ENCODE data around the gene VHLL.

VHLL gene

DNA sequence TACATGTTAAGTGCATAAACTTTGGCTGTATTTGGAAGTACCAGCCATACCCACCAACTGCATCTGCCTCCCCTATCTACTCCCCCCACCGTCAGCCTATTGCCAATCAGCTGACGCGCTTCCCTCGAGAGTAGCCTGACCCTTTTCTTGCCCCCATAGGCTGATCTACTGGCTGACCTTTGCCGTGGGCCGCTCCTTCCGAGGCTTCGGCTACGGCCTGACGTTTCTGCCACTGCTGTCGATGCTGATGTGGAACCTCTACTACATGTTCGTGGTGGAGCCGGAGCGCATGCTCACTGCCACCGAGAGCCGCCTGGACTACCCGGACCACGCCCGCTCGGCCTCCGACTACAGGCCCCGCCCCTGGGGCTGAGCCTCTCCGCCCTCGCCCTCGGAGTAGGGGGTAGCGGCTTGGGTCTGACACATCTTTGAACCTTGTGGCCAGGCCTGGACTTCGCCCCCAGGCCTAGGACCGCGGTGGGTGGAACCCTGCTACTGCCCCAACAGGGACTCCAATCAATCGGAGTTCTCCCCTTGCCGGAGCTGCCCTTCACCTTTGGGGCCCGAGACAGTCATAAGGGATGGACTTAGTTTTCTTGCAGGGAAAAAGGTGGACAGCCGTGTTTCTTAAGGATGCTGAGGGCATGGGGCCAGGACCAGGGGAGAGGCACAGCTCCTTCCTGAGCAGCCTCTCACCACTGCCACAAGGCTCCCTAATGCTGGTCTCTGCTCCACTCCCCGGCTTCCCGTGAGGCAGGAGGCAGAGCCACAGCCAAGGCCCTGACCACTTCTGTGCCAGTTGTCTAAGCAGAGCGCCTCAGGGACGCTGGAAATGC is 7.7 kb downstream of the VHLL start:
- DNase-seq (ENCODE audit: low spot score): peak; percentile 98

- DNase-seq (ENCODE audit: low spot score): no peak
Observed at GRCh38 chr1:156289857-156290256, 9.2 kb downstream of the VHLL start.

DNA sequence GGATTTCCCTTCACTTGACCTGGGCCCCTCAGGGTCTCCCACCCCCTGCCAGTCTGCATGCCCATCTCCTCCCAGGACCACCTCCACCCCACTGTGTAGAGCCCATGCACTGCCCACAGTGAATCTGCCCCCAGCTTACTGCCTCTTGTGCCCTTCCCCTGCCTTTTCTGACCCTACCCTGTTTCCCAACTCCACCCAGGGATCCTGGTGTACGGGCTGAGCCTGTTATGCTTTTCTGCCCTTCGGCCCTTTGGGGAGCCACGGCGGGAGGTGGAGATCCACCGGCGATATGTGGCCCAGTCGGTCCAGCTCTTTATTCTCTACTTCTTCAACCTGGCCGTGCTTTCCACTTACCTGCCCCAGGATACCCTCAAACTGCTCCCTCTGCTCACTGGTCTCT is 13.0 kb downstream of the VHLL start:
- DNase-seq (ENCODE audit: low spot score): no peak

DNA sequence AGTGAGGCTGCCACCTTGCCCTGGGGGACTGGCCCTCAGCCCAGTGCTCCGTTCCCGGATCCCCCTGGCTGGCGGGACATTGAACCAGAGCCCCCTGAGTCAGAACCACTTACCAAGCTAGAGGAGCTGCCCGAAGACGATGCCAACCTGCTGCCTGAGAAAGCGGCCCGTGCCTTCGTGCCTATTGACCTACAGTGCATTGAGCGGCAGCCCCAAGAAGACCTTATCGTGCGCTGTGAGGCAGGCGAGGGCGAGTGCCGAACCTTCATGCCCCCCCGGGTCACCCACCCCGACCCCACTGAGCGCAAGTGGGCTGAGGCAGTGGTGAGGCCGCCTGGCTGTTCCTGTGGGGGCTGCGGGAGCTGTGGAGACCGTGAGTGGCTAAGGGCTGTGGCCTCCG is 13.7 kb downstream of the VHLL start:
- no peak for DNase-seq (ENCODE audit: low spot score)

GRCh38 chr1:156284757-156285156 is 14.3 kb downstream of the VHLL start:
- DNase-seq (ENCODE audit: low spot score): no peak

GRCh38 chr1:156284112-156284511 is 15.0 kb downstream of the VHLL start, which contains the start of gene TMEM79:
Gene TMEM79, plus strand, starts transcription at chr1:156284325. Its CDS starts 902 bp downstream, at chr1:156285227.
- no peak for DNase-seq (ENCODE audit: low spot score)

DNA sequence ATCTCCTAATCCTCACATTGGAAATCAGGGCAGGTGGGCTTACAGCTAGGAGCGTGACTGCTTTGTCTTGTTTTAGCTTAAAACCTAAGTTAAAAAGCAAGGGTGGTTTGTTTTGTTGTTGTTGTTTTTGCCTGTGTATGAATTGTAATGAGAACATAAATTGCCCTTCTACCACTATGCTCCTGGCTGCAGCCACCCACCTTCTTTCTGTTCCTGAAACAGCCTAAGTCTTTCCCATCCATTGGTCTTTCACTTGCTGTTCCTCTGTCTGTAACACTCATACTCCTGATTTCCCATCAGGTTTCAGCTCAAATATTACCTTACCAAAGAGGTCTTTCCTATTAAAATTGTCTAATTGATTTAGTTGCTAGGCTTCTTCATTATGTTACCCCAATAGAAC is 15.6 kb downstream of the VHLL start:
- no peak for DNase-seq (ENCODE audit: low spot score)

DNA sequence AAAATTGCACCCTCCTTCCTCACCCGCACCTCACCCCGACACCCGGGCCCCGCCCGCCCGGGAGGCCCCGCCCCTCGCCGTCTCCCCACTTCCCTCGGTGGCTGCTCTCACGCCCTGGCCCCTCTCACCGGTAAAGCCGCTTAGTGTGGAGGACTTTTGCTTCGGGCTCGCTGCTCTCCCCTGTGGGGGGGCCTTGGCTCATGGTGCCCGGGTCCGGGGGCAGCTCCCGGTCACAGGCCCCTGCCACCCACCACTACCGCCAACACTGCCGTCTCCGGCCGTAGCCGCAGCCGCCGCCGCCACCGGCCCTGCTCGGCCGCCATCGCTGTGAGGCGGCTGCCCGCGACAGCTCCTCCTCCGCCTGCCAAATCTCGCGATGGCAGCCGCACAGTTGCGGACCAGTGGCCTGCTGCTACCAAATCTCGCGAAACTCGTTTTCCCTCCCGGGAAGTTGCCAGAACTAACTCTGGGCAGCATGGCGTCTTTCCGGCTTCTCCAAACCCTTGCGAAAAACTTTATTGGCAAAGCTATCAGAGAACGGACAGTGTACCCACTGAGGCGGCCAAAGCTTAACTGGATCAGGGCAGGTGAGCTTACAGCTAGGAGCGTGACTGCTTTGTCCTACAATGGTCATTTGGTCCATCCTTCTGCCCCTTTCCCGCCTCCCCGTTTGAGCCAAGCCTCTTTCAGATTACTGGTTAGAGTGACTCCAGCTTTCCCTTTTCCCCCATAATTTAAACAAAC is 16.5 kb downstream of the VHLL start, which contains the start of gene SMG5:
Gene SMG5 (minus strand): TSS at position 347 of the 744 bp plus-strand sequence. CDS start 145 bp downstream, at position 202.
- peak; percentile 96 for DNase-seq (ENCODE audit: low spot score)

- peak; percentile 42 for DNase-seq (ENCODE audit: low spot score)
Observed at GRCh38 chr1:156281693-156282478, 17.2 kb downstream of the VHLL start.

DNA sequence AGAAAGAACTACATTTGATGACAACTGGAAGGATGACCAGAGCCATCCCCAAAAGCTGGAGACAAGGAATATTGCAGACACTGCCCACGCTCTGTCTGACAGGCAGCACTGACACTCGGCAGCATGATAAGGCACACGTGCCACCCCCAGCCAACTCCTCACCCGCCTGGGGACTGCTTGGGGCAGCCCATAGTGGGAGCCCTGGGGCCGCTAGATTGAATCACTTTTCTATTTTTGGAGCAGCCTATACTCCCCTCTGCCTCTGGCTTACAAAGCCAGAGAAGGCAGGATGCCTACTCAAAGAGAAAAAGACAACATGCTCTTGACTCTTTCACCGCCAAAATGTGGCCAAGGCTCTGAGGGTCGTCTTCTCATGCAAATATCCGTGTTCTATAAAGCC is 17.8 kb downstream of the VHLL start:
- DNase-seq (ENCODE audit: low spot score): no peak

- no peak for DNase-seq (ENCODE audit: low spot score)
Observed at GRCh38 chr1:156279837-156280236, 19.3 kb downstream of the VHLL start.

- peak; percentile 83 for DNase-seq (ENCODE audit: low spot score)
Observed at GRCh38 chr1:156276966-156277381, 22.1 kb downstream of the VHLL start.

DNA sequence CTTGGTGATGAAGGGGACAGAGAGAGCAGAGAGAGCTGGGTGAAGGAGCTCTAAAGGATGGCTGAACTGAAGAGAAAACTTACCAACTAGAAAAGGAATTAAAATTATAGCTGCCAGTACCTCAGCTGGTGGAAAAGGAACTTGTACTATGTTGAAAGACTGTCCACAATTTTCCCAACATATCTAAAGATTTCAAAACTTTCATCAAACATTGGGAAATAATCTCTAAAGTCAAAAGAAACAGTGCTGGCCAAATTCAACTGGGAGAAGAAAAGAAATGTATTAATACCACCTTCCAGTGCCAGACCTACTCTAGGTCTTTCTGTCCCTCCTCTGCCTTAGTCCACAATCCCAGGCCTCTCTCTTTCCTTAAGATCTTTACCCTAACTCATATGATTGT is 22.6 kb downstream of the VHLL start:
- DNase-seq (ENCODE audit: low spot score): no peak

GRCh38 chr1:156270314-156270713 is 28.8 kb downstream of the VHLL start:
- no peak for DNase-seq (ENCODE audit: low spot score)

GRCh38 chr1:156268336-156268735 is 30.8 kb downstream of the VHLL start:
- DNase-seq (ENCODE audit: low spot score): no peak

DNA sequence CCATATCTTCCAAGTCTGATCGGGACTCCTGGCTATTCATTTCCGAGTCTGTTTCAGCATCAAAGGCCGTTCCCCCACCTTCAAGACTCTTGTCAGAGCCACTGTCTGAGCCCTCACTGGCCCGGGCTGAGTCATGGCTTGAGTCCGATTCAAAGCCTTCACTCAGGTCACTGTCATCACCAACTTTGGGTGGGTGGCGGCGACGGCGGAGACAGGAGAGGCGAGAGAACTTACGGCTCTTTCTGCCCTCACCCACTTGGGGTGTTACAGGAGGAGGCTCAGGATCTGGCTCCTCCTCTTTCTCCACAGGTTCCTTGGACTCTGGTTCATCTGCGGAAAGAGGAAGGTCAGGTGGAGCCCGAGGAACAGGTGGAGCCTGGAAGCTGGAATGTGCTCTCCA is 33.1 kb downstream of the VHLL start:
- no peak for DNase-seq (ENCODE audit: low spot score)

GRCh38 chr1:156263288-156263655 is 35.8 kb downstream of the VHLL start:
- no peak for DNase-seq (ENCODE audit: low spot score)

GRCh38 chr1:156262461-156263287 is 36.4 kb downstream of the VHLL start:
- DNase-seq (ENCODE audit: low spot score): no peak

- no peak for DNase-seq (ENCODE audit: low spot score)
Observed at GRCh38 chr1:156260896-156261295, 38.2 kb downstream of the VHLL start.

- no peak for DNase-seq (ENCODE audit: low spot score)
Observed at GRCh38 chr1:156259805-156260204, 39.3 kb downstream of the VHLL start.

- no peak for DNase-seq (ENCODE audit: low spot score)
Observed at GRCh38 chr1:156258859-156259258, 40.2 kb downstream of the VHLL start.

GRCh38 chr1:156257711-156258110 is 41.4 kb downstream of the VHLL start:
- no peak for DNase-seq (ENCODE audit: low spot score)

All from HuH-7 (cell line).